Measurements from ENCODE around the gene GOLT1B.

GRCh38 chr12:21539797-21540196 lies 38.2 kb downstream of the GOLT1B start:
- TF ChIP-seq CTCF (IDR thresholded peaks at IDR 0.05; ENCODE audit: insufficient read depth, low read depth, low read length) (no peak), EZH2 (IDR thresholded peaks at IDR 0.05; ENCODE audit: insufficient read depth, low read length) (no peak)

Data from astrocyte (in vitro differentiated cells and primary cell).